Testis (tissue), 3 donors: ENCODE data around the gene LEMD2. TPM values are rescaled to one million over a fixed set of nuclear protein-coding genes. Genes with fewer than 3 reads are reported as not detected.

ENCODE experiments used
- DNase-seq: peaks from one replicate; pipeline ENCODE4 v3.0.0-alpha.2; 2019
- H3K27ac ChIP-seq, 2 donors: fragments of 200-600 bp; sonication (generic); one replicate each; pipeline ENCODE4 v1.5.1; 2019
- H3K27me3 ChIP-seq: fragments of 200-600 bp; sonication (generic); one replicate; pipeline ENCODE4 v1.5.1; 2019
- H3K36me3 ChIP-seq: fragments of 200-600 bp; sonication (generic); one replicate; pipeline ENCODE4 v1.5.1; 2017; ENCODE audit warnings: low read depth; ENCODE audit errors: missing control alignments
- H3K4me1 ChIP-seq: fragments of 200-600 bp; sonication (generic); one replicate; pipeline ENCODE4 v1.5.1; 2019
- H3K4me3 ChIP-seq, 2 donors: fragments of 200-600 bp; sonication (generic); one replicate each; pipeline ENCODE4 v1.5.1; 2017 to 2019
- H3K9me3 ChIP-seq: fragments of 200-600 bp; sonication (generic); one replicate; pipeline ENCODE4 v1.5.1; 2017
- CTCF ChIP-seq, 3 experiments: fragments of 450-650 bp in 2 of 3; fragments of 200-600 bp in 1 of 3; sonication (generic) in 1 of 3; IDR thresholded peaks; one replicate each; pipeline ENCODE4 v1.5.1; 2016 to 2019; ENCODE audit warnings: antibody characterized with exemption in 3 of 3, mild to moderate bottlenecking in 2 of 3, moderate library complexity in 1 of 3
- POLR2A ChIP-seq: fragments of 450-650 bp; IDR thresholded peaks from one replicate; pipeline ENCODE4 v1.6.1; 2017; ENCODE audit warnings: antibody characterized with exemption, mild to moderate bottlenecking, moderate library complexity
- WGBS, 2 donors: methylation state at CpG; one replicate each; pipeline ENCODE4 v1.1.5; 2018; 5-methylcytosine and 5-hydroxymethylcytosine counted together
- intact Hi-C: fragments of 100-400 bp; cut with DNase I; formaldehyde crosslinking; loops from one replicate; pipeline ENCODE4 v1.15.1; 2023; ENCODE audit warnings: low total_unique reads
- polyA plus RNA-seq: library from polyadenylated mRNA; stranded (reverse); fragments of 350-450 nt; fragmentation: Illumina TruSeq; extraction: RNeasy Lipid Tissue Mini Kit (QIAGEN cat#74804); gene quantifications from one replicate; pipeline ENCODE4 v1.2.3, GENCODE V29; 2014; ENCODE audit warnings: low read depth, low replicate concordance; ENCODE audit not compliant: insufficient read depth
- total RNA-seq, 2 donors: library from RNA; depleted of rRNA; stranded (reverse); fragments of >200 nt; gene quantifications; one replicate each; pipeline ENCODE4 v1.2.3, GENCODE V29; 2016

LEMD2 gene
- total and polyA plus RNA-seq, 3 donors from 2014 or later = 71.2 to 89.5 (median 77.0) TPM

GRCh38 chr6:33783781-33784520 is 5.0 kb downstream of the LEMD2 start:
- TF ChIP-seq POLR2A (no peak), CTCF (IDR thresholded peaks at IDR 0.05) (no peak)
- Histone ChIP-seq H3K27me3 (no peaks in the 10 kb centered on the region), H3K4me3 (no peak overlapping the region), H3K4me1 (peaks cover 16% of the 10 kb centered on the region), H3K36me3 (no peaks in the 10 kb centered on the region), H3K27ac (no peak overlapping the region), H3K9me3 (no peaks in the 10 kb centered on the region)
- no peak for DNase-seq
- 91 to 95% methylated on average over 6 to 10 of the region's 10 CpGs for WGBS, 2 donors
- intact Hi-C loops = no loop called here

- intact Hi-C loops = no loop called here
- DNase-seq = no peak
- Histone ChIP-seq H3K9me3 (no peaks in the 10 kb centered on the region), H3K36me3 (no peaks in the 10 kb centered on the region), H3K27ac (no peak overlapping the region), H3K4me1 (peaks cover 13% of the 10 kb centered on the region), H3K4me3 (no peak overlapping the region), H3K27me3 (no peaks in the 10 kb centered on the region)
- 94 to 100% methylated on average over 4 to 5 of the region's 5 CpGs for WGBS, 2 donors
- TF ChIP-seq POLR2A (no peak), CTCF (IDR thresholded peaks at IDR 0.05) (no peak)
These were observed 6.4 kb downstream of the LEMD2 start for GRCh38 chr6:33782561-33782960.

- DNase-seq = no peak
- H3K27ac ChIP-seq = peak overlapping the region in 1 of 2 donors; percentile 19
- H3K27me3 ChIP-seq = no peaks in the 10 kb centered on the region
- H3K9me3 ChIP-seq = no peaks in the 10 kb centered on the region
- TF ChIP-seq POLR2A = no peak
- TF ChIP-seq CTCF (IDR thresholded peaks at IDR 0.05) = no peak
- WGBS, 2 donors = 64 to 87% methylated on average over 15 to 16 of the region's 16 CpGs
- H3K4me1 ChIP-seq = peaks cover under 1% of the 10 kb centered on the region
- H3K36me3 ChIP-seq = peaks cover 4% of the 10 kb centered on the region
- intact Hi-C loops = no loop called here
- H3K4me3 ChIP-seq = no peak overlapping the region
These were observed 7.6 kb downstream of the LEMD2 start for GRCh38 chr6:33781131-33781975.

DNA sequence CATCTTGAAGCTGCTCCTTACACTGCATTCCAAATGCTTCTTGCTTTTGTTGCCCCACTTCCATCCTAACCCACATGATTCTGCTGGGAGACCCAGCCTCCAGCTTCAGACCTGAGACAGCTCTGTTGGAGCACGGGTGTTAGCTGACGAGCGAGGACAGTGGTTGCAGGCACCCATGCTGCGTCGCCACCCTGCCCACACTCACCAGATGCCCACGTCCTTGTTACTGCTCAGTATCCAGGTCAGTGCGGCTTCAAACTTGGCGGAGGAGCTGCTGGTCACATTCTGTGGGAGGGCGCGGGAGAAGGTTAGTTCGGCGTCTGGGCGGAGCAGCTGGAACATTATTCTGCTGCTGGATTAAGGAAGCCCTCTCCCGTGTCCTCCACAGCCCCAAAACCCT is 9.0 kb downstream of the LEMD2 start:
- Histone ChIP-seq H3K36me3 (peaks cover 4% of the 10 kb centered on the region), H3K4me1 (no peaks in the 10 kb centered on the region), H3K27ac (no peak overlapping the region), H3K27me3 (no peaks in the 10 kb centered on the region), H3K9me3 (no peaks in the 10 kb centered on the region), H3K4me3 (no peak overlapping the region)
- no peak for TF ChIP-seq POLR2A
- no peak for TF ChIP-seq CTCF (IDR thresholded peaks at IDR 0.05)
- intact Hi-C loops = loop anchor here (10.0 kb wide), 1 partner anchor 245 kb away; no protein-coding TSS in a partner anchor
- 89 to 92% methylated on average over 9 to 14 of the region's 14 CpGs for WGBS, 2 donors
- no peak for DNase-seq
